Measurements from ENCODE around the gene PRKCA. TPM values are rescaled to one million over a fixed set of nuclear protein-coding genes. Genes with fewer than 3 reads are reported as not detected.

Gene PRKCA
- total RNA-seq, 3 donors from 2014 or later: 42.3 to 77.7 (median 56.3) TPM

DNA sequence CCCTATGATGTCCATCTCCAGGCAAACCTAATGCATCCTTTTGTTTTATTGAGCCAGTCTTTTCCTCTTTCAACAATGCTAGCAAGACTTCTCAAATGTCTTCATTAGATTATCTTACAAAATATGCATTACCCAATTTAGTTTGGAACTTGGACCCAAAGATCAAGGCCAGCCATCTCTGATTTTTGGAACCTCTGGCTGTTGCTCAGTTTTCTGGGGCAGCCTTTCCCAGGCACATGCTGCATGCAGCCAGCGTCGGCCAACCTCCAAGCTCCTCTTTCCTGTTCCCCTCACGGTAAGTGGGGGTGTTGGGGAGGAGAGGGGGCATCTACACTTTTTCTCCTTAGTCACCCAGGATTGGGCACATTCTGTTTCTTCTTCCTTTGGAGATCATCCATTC is 189.3 kb downstream of the PRKCA start:
- H3K4me1 ChIP-seq (ENCODE audit: low read depth): peaks cover 7% of the 10 kb centered on the region
- intact Hi-C loops (cut with DNase I, micrococcal nuclease): no loop called here
- no peak overlapping the region for H3K4me3 ChIP-seq
- DNase-seq: no peak
- TF ChIP-seq CTCF (IDR thresholded peaks at IDR 0.05): no peak
- ATAC-seq: no peak
- no peaks in the 10 kb centered on the region for H3K9me3 ChIP-seq
- H3K36me3 ChIP-seq (ENCODE audit: low read depth): no peaks in the 10 kb centered on the region

DNA sequence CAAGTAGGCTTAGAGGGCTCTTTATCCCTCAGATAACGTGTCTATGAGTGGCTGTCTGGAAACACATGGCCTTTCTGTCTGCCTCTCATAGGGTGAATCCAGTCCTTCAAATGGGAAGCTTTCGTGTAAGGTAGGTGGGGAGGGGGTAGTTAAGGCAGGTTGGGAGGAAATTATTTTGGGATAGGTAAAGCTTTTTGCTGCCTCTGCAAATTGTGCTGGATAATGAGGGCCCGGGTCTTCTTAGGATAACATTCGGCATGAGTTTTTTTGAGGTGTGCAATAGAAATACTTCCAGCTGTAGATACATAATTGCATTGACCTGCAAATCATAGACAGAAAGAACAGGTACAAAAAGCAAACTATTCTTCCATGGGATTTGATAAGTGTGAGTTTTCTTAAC is 189.7 kb downstream of the PRKCA start:
- DNase-seq: no peak
- Histone ChIP-seq H3K4me1 (ENCODE audit: low read depth) (peaks cover 7% of the 10 kb centered on the region), H3K36me3 (ENCODE audit: low read depth) (no peaks in the 10 kb centered on the region), H3K4me3 (no peak overlapping the region), H3K9me3 (no peaks in the 10 kb centered on the region)
- no peak for TF ChIP-seq CTCF (IDR thresholded peaks at IDR 0.05)
- ATAC-seq: no peak
- intact Hi-C loops (cut with DNase I, micrococcal nuclease): no loop called here

GRCh38 chr17:66492561-66493005 is 190.2 kb downstream of the PRKCA start:
- Histone ChIP-seq H3K4me3 (no peak overlapping the region), H3K9me3 (no peaks in the 10 kb centered on the region), H3K36me3 (ENCODE audit: low read depth) (no peaks in the 10 kb centered on the region), H3K4me1 (ENCODE audit: low read depth) (peaks cover 7% of the 10 kb centered on the region)
- DNase-seq (no peak), ATAC-seq (no peak)
- no peak for TF ChIP-seq CTCF (IDR thresholded peaks at IDR 0.05)
- intact Hi-C loops (cut with DNase I, micrococcal nuclease): no loop called here

- no peak for DNase-seq
- no peak overlapping the region for H3K4me3 ChIP-seq
- no peak for TF ChIP-seq CTCF (IDR thresholded peaks at IDR 0.05)
- ATAC-seq: no peak
- H3K9me3 ChIP-seq: no peaks in the 10 kb centered on the region
- H3K36me3 ChIP-seq (ENCODE audit: low read depth): no peaks in the 10 kb centered on the region
- H3K4me1 ChIP-seq (ENCODE audit: low read depth): peaks cover 7% of the 10 kb centered on the region
- intact Hi-C loops (cut with DNase I, micrococcal nuclease): no loop called here
These were observed 191.0 kb downstream of the PRKCA start for GRCh38 chr17:66493283-66494019.

DNA sequence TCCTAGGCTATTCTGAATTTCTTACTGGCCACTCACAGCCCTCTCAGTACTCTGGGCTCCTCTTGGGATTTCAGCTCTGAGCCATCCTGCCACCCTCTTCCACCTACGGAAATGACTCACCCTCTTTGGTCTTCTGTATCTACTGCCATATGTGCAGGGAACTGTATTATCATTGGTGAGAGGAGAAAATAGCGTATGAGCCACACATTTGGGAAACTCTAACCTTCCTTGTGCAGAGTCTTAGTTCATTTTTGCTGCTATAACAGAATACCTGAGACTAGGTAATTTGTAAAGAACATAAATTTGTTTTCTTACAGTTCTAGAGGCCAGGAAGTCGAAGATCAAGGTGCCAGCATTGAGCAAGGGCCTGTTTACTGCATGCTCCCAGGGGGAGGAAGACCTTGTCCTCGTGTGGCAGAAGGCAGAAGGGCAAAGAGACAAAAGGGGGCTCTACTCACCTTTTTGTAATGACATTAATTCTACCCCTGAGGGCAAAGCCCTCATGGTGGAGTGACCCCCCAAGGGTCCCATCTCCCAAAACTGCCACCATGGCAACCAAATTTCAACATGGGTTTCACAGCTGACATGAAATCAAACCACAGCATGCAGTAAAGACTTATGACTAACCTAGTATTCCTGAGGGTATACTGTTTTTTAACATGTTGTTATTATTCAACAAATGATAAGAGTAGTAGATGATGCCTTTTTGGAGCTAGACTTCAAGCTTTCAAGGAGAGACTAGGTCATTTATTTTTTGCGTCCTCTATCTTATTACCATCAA is 191.8 kb downstream of the PRKCA start:
- ATAC-seq: no peak
- no peaks in the 10 kb centered on the region for H3K36me3 ChIP-seq (ENCODE audit: low read depth)
- no peak for DNase-seq
- H3K9me3 ChIP-seq: no peaks in the 10 kb centered on the region
- no peak overlapping the region for H3K4me3 ChIP-seq
- no peak for TF ChIP-seq CTCF (IDR thresholded peaks at IDR 0.05)
- intact Hi-C loops (cut with DNase I, micrococcal nuclease): no loop called here
- H3K4me1 ChIP-seq (ENCODE audit: low read depth): peaks cover 4% of the 10 kb centered on the region
